Subcutaneous adipose tissue (tissue), 4 donors: ENCODE data around the gene HAL. TPM values are rescaled to one million over a fixed set of nuclear protein-coding genes. Genes with fewer than 3 reads are reported as not detected.

Experiments
- CTCF ChIP-seq: fragments of 450-650 bp; IDR thresholded peaks from one replicate; pipeline ENCODE4 v1.5.1; 2016; ENCODE audit warnings: low read depth, mild to moderate bottlenecking, control low read depth, antibody characterized with exemption, moderate library complexity
- total RNA-seq, 4 donors: library from RNA; depleted of rRNA; stranded (reverse); fragments of >200 nt; gene quantifications; one replicate each; pipeline ENCODE4 v1.1.0, GENCODE V29; 2016

The HAL gene
- total RNA-seq, 4 donors from 2014 or later = 0.65 to 5.5 (median 1.4) TPM

GRCh38 chr12:95994476-95994875, 1.7 kb downstream of the HAL start:
- TF ChIP-seq CTCF = no peak

- no peak for TF ChIP-seq CTCF
These were observed 2.2 kb downstream of the HAL start for GRCh38 chr12:95993907-95994306.

- no peak for TF ChIP-seq CTCF
These were observed 6.0 kb downstream of the HAL start for GRCh38 chr12:95990136-95990535.

- no peak for TF ChIP-seq CTCF
These were observed 6.5 kb downstream of the HAL start for GRCh38 chr12:95989504-95990123.

- no peak for TF ChIP-seq CTCF
These were observed 7.5 kb downstream of the HAL start for GRCh38 chr12:95988506-95989275.

- TF ChIP-seq CTCF = no peak
These were observed 9.2 kb downstream of the HAL start for GRCh38 chr12:95986635-95987570.

GRCh38 chr12:95984682-95985081, 11.5 kb downstream of the HAL start:
- TF ChIP-seq CTCF = no peak
